GM10266 (cell line): ENCODE measurements around the gene GALNT6.

Experiments used
- DNase-seq: peaks from one replicate; pipeline ENCODE4 v3.0.0; 2012; ENCODE audit errors: extremely low spot score
- TF ChIP-seq, protein P1 (sequence below): IDR thresholded peaks from 2 replicates; pipeline ENCODE4 v1.5.1; 2012; ENCODE audit warnings: mild to moderate bottlenecking, low read depth; ENCODE audit not compliant: control insufficient read depth, insufficient read depth; ENCODE audit errors: missing control alignments

GALNT6 gene

DNA sequence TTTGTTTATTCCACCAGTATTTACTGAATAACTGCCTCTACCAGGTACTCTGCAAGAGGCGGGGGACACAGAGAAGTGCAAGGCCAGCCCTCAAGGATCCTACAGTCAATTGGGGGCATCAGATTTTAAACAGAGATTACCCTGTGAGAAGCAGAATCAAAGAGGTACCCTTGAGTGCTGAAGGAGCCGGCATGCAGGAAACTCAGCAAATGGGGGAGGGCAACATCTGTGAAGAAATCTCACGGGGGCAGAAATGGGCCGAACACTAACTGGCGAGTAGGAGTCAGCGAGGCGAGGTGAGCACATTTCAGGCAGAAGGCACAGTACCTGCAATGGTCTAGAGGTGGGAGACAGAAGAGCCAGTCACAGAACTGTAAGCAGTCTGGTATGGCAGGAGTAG lies 9.0 kb downstream of the GALNT6 start:
- DNase-seq = no peak
- TF ChIP-seq, protein P1, sequence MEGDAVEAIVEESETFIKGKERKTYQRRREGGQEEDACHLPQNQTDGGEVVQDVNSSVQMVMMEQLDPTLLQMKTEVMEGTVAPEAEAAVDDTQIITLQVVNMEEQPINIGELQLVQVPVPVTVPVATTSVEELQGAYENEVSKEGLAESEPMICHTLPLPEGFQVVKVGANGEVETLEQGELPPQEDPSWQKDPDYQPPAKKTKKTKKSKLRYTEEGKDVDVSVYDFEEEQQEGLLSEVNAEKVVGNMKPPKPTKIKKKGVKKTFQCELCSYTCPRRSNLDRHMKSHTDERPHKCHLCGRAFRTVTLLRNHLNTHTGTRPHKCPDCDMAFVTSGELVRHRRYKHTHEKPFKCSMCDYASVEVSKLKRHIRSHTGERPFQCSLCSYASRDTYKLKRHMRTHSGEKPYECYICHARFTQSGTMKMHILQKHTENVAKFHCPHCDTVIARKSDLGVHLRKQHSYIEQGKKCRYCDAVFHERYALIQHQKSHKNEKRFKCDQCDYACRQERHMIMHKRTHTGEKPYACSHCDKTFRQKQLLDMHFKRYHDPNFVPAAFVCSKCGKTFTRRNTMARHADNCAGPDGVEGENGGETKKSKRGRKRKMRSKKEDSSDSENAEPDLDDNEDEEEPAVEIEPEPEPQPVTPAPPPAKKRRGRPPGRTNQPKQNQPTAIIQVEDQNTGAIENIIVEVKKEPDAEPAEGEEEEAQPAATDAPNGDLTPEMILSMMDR = no peak

DNA sequence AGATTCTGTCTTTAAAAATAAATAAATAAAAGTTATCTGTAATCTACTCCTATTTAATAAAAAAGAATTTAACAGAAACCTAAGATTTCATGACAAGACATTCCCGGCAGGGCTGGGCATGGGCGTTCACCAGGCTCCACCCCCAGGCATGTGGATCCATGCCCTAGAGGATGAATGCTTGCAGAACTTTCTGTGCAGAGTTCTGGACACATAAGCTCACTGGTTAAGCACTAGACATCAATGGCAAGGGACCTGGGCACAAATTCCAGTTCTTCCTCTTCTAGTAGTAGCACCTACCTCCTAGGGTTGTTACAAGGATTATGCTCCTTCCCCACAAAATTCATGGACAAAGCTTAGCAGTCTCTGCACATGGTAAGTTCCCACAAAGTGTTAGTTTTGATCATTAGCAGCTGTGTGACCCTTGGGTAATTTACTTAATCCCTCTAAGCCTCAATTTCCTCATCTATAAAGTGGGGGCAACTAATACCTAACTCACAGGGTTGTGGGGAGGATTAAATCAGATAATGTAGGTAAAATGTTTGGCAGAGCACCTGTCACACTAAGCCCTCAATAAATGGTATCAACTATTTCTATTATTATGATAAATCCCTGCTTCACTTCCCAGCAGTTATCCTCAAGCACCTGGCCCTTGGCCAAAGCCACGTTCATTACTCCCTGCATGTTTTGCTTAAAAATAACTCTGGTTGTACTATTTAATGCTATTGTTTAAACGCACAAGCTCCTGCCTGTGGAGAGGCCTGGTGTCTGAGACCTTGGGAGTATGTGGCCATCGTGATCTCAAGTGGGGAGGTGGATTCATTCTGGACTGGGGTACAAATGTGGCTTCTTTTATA lies 9.8 kb downstream of the GALNT6 start:
- TF ChIP-seq, protein P1 = no peak
- DNase-seq = no peak

DNA sequence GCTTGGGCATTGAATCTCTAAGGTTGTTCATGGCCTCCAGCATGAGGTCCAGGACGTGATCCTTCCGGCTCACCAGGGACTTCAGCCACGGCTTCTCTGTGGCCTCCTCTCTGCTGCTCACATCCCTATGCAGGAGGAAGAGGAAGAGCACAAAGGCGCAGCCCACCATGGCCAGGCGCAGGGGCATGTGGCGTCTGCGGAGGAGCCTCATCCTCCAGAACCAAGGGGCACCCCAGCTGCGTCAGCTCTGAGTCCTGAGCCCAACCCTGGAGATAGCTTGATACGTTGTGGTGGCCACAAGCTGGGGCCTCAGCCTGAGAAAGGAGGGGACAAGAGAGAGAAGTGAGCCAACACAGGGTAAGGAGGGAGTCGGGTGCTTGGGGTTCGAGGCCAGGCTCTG lies 11.6 kb downstream of the GALNT6 start:
- DNase-seq = no peak
- TF ChIP-seq, protein P1 = no peak

DNA sequence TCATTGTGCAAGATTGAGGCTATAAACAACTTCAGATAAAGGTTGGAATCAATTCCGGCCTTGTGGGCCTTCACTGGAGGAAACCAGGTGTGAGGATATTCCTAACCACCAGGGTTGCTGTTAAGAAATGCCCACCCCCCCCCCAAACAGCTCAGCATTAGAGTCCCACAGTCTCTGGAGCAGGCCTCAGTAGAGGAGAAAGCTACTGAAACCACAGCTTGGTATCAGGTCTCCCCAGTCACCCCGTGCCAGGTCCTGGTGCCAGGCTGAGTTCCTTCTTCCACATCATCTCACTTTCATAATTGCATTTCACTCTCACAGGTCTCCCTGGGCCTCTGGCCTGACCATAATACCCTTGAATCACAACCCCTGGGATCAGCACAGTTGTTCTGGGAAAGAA lies 12.5 kb downstream of the GALNT6 start:
- DNase-seq = no peak
- TF ChIP-seq, protein P1 = no peak

DNA sequence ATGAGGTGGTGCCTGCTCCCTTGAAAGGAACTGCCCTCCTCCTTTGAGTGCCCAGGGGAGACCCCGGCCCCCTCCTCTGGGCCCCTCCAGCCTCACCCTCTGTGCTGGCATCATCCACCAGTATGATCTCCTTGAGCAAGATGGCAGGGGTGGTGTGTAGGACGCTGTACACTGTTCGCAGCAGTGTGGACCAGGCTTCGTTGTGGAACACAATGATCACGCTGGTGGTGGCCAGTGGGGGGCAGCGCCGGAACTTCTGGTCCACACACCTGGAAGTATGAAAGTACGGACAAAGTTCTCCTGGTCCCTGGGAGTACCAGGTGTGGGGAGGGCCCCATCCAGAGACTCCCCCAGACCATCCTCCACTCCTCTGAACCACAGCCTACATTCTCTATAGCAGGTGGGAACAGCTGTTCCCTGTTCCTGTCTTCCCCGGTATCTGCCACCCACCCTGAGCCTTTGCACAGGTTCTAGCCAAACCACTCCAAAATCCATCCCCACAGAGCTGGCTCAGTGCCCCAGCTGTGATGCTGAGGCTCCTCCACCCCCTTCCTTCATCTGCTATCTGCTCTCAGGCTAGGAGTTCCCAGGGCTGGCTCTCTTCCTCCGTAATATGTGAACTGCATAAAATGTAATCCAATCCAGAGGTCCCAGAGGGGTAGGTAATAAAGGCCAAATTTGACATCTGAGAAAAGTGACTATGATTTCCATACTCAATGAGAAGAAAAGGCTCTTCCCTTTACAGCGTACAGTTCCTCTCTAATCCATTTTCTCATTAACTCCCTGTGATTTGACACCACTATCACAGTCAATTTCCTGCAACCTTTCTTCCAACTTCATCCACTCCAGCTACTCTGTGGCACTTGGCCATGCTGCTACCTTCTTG lies 13.9 kb downstream of the GALNT6 start:
- TF ChIP-seq, protein P1 = peak; percentile 3
- no peak for DNase-seq

DNA sequence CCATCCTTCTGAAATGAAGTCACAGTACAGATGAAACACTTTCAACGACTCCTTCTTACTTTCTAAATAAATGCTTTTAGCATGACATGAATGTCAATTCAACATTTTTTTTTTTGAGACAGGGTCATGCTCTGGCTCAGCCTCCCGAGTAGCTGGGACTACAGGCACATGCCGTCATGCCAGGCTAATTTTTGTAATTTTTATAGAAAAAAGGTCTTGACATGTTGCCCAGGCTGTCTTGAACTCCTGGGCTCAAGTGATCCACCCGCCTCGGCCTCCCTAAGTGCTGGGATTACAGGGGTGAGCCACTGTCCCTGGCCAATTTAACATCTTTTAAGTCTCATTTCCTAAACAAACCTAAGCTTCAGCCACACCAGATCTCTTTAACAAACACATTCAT lies 16.4 kb downstream of the GALNT6 start:
- TF ChIP-seq, protein P1 = no peak
- no peak for DNase-seq
